IMR-90 (cell line): ENCODE data around the gene CROCC2. TPM values are rescaled to one million over a fixed set of nuclear protein-coding genes. Genes with fewer than 3 reads are reported as not detected.

ENCODE experiments used
- ATAC-seq: fragments of 200-7000 bp; cut with Tn5 transposase; 2 replicates; pipeline ENCODE4 v1.9.1; 2020; ENCODE audit warnings: low read depth, mild to moderate bottlenecking, moderate library complexity
- BruUV-seq: library from RNA; stranded (reverse); fragments of 400-500 nt; replicated peaks from 2 replicates; lab custom pipeline; 2021; lab: Mats Ljungman, UMichigan
- CTCF ChIA-PET: fragments of 300-600 bp; formaldehyde crosslinking; extraction: SDS; loops from one replicate; lab custom pipeline; 2021; ENCODE audit warnings: antibody characterized with exemption; lab: Yijun Ruan, JAX
- POLR2A ChIA-PET: fragments of 300-600 bp; sonication (Branson Sonifier 250); formaldehyde crosslinking; loops from one replicate; lab custom pipeline; 2022; ENCODE audit warnings: antibody characterized with exemption; ENCODE audit not compliant: unreplicated experiment; lab: Charles Lee
- DNase-seq: peaks from one replicate; pipeline ENCODE4 v3.0.0; 2013
- H2AFZ ChIP-seq: replicated peaks from 2 replicates; pipeline ENCODE3; 2013; ENCODE audit warnings: low read length, mild to moderate bottlenecking; ENCODE audit not compliant: poor library complexity
- H2AK5ac ChIP-seq: 2 replicates; pipeline ENCODE4 v1.6.1; 2013; ENCODE audit warnings: low read depth, low read length, inconsistent platforms
- H2AK9ac ChIP-seq: replicated peaks from 2 replicates; pipeline ENCODE3; 2013; ENCODE audit warnings: mild to moderate bottlenecking, low read depth, low read length, moderate library complexity; ENCODE audit not compliant: poor library complexity
- H2BK120ac ChIP-seq: 2 replicates; pipeline ENCODE4 v1.6.1; 2013; ENCODE audit warnings: low read depth, low read length, inconsistent platforms
- H2BK15ac ChIP-seq: 3 replicates; pipeline ENCODE4 v1.6.1; 2013; ENCODE audit warnings: low read depth, low read length, inconsistent platforms
- H2BK20ac ChIP-seq: 2 replicates; pipeline ENCODE4 v1.6.1; 2013; ENCODE audit warnings: low read depth, mild to moderate bottlenecking, inconsistent platforms, low read length, moderate library complexity
- H2BK5ac ChIP-seq: 2 replicates; pipeline ENCODE4 v1.6.1; 2013; ENCODE audit warnings: mild to moderate bottlenecking, low read depth, low read length, inconsistent platforms; ENCODE audit not compliant: poor library complexity, severe bottlenecking
- H3K14ac ChIP-seq: replicated peaks from 2 replicates; pipeline ENCODE4 v1.6.1; 2013; ENCODE audit warnings: low read depth, low read length, inconsistent platforms
- H3K18ac ChIP-seq: 2 replicates; pipeline ENCODE4 v1.6.1; 2013; ENCODE audit warnings: low read depth, low read length, control low read depth
- H3K23ac ChIP-seq: 2 replicates; pipeline ENCODE4 v1.6.1; 2013; ENCODE audit warnings: low read depth, low read length, inconsistent platforms
- H3K27ac ChIP-seq: 2 replicates; pipeline ENCODE4 v1.5.1; 2013; ENCODE audit warnings: mild to moderate bottlenecking, control low read depth, low read length; ENCODE audit not compliant: insufficient read depth
- H3K27me3 ChIP-seq: 2 replicates; pipeline ENCODE4 v1.6.1; 2013; ENCODE audit warnings: low read length; ENCODE audit not compliant: control insufficient read depth, insufficient read depth
- H3K36me3 ChIP-seq: 2 replicates; pipeline ENCODE4 v1.6.1; 2013; ENCODE audit warnings: low read length, mixed read lengths; ENCODE audit not compliant: control insufficient read depth, insufficient read depth
- H3K4ac ChIP-seq: 2 replicates; pipeline ENCODE4 v1.6.1; 2013; ENCODE audit warnings: low read depth, low read length, inconsistent platforms
- H3K4me1 ChIP-seq: 2 replicates; pipeline ENCODE4 v1.6.1; 2013; ENCODE audit warnings: low read length, mixed read lengths; ENCODE audit not compliant: control insufficient read depth, insufficient read depth
- H3K4me2 ChIP-seq: 2 replicates; pipeline ENCODE4 v1.6.1; 2013; ENCODE audit warnings: low read depth, mild to moderate bottlenecking, control low read depth, low read length, moderate library complexity
- H3K4me3 ChIP-seq: 2 replicates; pipeline ENCODE4 v1.5.1; 2013; ENCODE audit warnings: low read depth, mild to moderate bottlenecking, control low read depth, low read length, moderate library complexity; ENCODE audit not compliant: insufficient read depth
- H3K56ac ChIP-seq: 2 replicates; pipeline ENCODE4 v1.6.1; 2013; ENCODE audit warnings: low read length, inconsistent platforms; ENCODE audit not compliant: insufficient read depth; ENCODE audit errors: extremely low read depth
- H3K79me1 ChIP-seq, 2 experiments: 2 replicates each; pipeline ENCODE4 v1.6.1; 2013; ENCODE audit warnings: low read length in 2 of 2, inconsistent platforms in 1 of 2, low read depth in 1 of 2
- H3K9ac ChIP-seq: 2 replicates; pipeline ENCODE4 v1.6.1; 2013; ENCODE audit warnings: low read depth, low read length, control low read depth
- H3K9me1 ChIP-seq: 2 replicates; pipeline ENCODE4 v1.6.1; 2013; ENCODE audit warnings: low read length, inconsistent platforms; ENCODE audit not compliant: insufficient read depth
- H3K9me3 ChIP-seq: 2 replicates; pipeline ENCODE4 v1.6.1; 2013; ENCODE audit warnings: low read length; ENCODE audit not compliant: control insufficient read depth, insufficient read depth
- H4K20me1 ChIP-seq: 2 replicates; pipeline ENCODE4 v1.6.1; 2013; ENCODE audit warnings: low read length, inconsistent platforms; ENCODE audit not compliant: insufficient read depth
- H4K5ac ChIP-seq: 2 replicates; pipeline ENCODE4 v1.6.1; 2013; ENCODE audit warnings: mild to moderate bottlenecking, low read depth, low read length, control low read depth
- H4K8ac ChIP-seq, 2 experiments: 2 replicates each; pipeline ENCODE4 v1.6.1; 2013; ENCODE audit warnings: low read depth in 2 of 2, low read length in 2 of 2, control low read depth in 1 of 2, inconsistent platforms in 1 of 2
- H4K91ac ChIP-seq: 2 replicates; pipeline ENCODE4 v1.6.1; 2013; ENCODE audit warnings: low read depth, low read length, inconsistent platforms; ENCODE audit not compliant: insufficient read depth
- BHLHE40 ChIP-seq: fragments of 150-350 bp; IDR thresholded peaks from 2 replicates; pipeline ENCODE4 v1.6.1; 2016; ENCODE audit warnings: mild to moderate bottlenecking, low read depth, low read length
- CEBPB ChIP-seq: IDR thresholded peaks from 2 replicates; pipeline ENCODE4 v1.6.1; 2012; ENCODE audit warnings: low read depth, low read length, improper control_type of control experiment
- CHD1 ChIP-seq: IDR thresholded peaks from 2 replicates; pipeline ENCODE4 v1.6.1; 2012; ENCODE audit warnings: low read depth, low read length, improper control_type of control experiment
- CTCF ChIP-seq: conservative IDR thresholded peaks from 2 replicates; pipeline ENCODE4 v1.5.1; 2012; ENCODE audit warnings: mild to moderate bottlenecking, low read depth, low read length, improper control_type of control experiment
- ELK1 ChIP-seq: fragments of 150-350 bp; IDR thresholded peaks from 2 replicates; pipeline ENCODE4 v1.6.1; 2016; ENCODE audit warnings: low read depth, mild to moderate bottlenecking, low read length, moderate library complexity, borderline replicate concordance
- FOS ChIP-seq: fragments of 150-350 bp; IDR thresholded peaks from 2 replicates; pipeline ENCODE4 v1.6.1; 2016; ENCODE audit warnings: low read depth, low read length
- MAFK ChIP-seq: IDR thresholded peaks from 2 replicates; pipeline ENCODE4 v1.6.1; 2012; ENCODE audit warnings: low read depth, low read length, improper control_type of control experiment
- MAZ ChIP-seq: IDR thresholded peaks from 2 replicates; pipeline ENCODE4 v1.6.1; 2012; ENCODE audit warnings: low read depth, mild to moderate bottlenecking, low read length, improper control_type of control experiment, moderate library complexity, borderline replicate concordance
- MXI1 ChIP-seq: IDR thresholded peaks from 2 replicates; pipeline ENCODE4 v1.6.1; 2012; ENCODE audit warnings: low read depth, mild to moderate bottlenecking, low read length, moderate library complexity, borderline replicate concordance
- NFE2L2 ChIP-seq: fragments of 150-350 bp; IDR thresholded peaks from 2 replicates; pipeline ENCODE4 v1.6.1; 2016; ENCODE audit warnings: low read depth, mild to moderate bottlenecking, low read length
- POLR2A ChIP-seq: IDR thresholded peaks from 2 replicates; pipeline ENCODE4 v1.6.1; 2012; ENCODE audit warnings: mild to moderate bottlenecking, low read depth, low read length
- RAD21 ChIP-seq: IDR thresholded peaks from 2 replicates; pipeline ENCODE4 v1.6.1; 2012; ENCODE audit warnings: low read length, improper control_type of control experiment
- RCOR1 ChIP-seq: IDR thresholded peaks from 2 replicates; pipeline ENCODE4 v1.6.1; 2012; ENCODE audit warnings: mild to moderate bottlenecking, low read length, improper control_type of control experiment; ENCODE audit not compliant: insufficient replicate concordance
- RFX5 ChIP-seq: IDR thresholded peaks from 2 replicates; pipeline ENCODE4 v1.8.0; 2012; ENCODE audit warnings: low read depth, mild to moderate bottlenecking, low read length, moderate library complexity
- SMC3 ChIP-seq: fragments of 150-350 bp; IDR thresholded peaks from 2 replicates; pipeline ENCODE4 v1.6.1; 2016; ENCODE audit warnings: low read depth, mild to moderate bottlenecking, antibody characterized with exemption, low read length, moderate library complexity
- USF2 ChIP-seq: fragments of 150-350 bp; IDR thresholded peaks from 2 replicates; pipeline ENCODE4 v1.6.1; 2017; ENCODE audit warnings: mild to moderate bottlenecking, antibody characterized with exemption, low read length, low read depth
- WGBS, 2 experiments: methylation state at CpG; one replicate each; pipeline versions ENCODE4 v1.1.5 to v1.1.7; 2013; ENCODE audit warnings: missing lambda C conversion rate in 2 of 2; ENCODE audit not compliant: insufficient read length in 1 of 2; ENCODE audit errors: extremely low coverage in 2 of 2; 5-methylcytosine and 5-hydroxymethylcytosine counted together
- dilution Hi-C: fragments of 300-500 bp; cut with HindIII; formaldehyde crosslinking; loops from one replicate; pipeline ENCODE4 v1.14.3; 2018; ENCODE audit warnings: low sequenced_read_pairs; ENCODE audit not compliant: unreplicated experiment
- in situ Hi-C: fragments of 300-500 bp; cut with MboI; formaldehyde crosslinking; loops from 3 replicates; pipeline ENCODE4 v1.14.3; 2019; ENCODE audit warnings: low sequenced_read_pairs, inconsistent platforms, mixed read lengths
- intact Hi-C: fragments of 100-400 bp; cut with micrococcal nuclease; formaldehyde crosslinking; loops from 2 replicates; pipeline ENCODE4 v1.10.0; 2022
- polyA plus RNA-seq, 3 experiments: library from polyadenylated mRNA; depleted of rRNA; stranded (reverse); fragments of >200 nt; gene quantifications; 2 replicates each; pipeline ENCODE4 v1.2.3, GENCODE V29; 2012; ENCODE audit warnings: low replicate concordance in 1 of 3
- total RNA-seq: library from RNA; depleted of rRNA; stranded (reverse); fragments of >200 nt; gene quantifications from 2 replicates; pipeline ENCODE4 v1.2.3, GENCODE V29; 2012

CROCC2 gene
- total and polyA plus RNA-seq, 2 of the 4 experiments (the other 2 are of a cell fraction) = not detected

- ChIA-PET CTCF (no interaction called here), POLR2A (no interaction called here)
- Histone ChIP-seq H3K4me3 (no peak overlapping the region), H2BK5ac (peak overlapping the region; percentile 4), H2AFZ (peak overlapping the region; percentile 45), H3K4ac (peak overlapping the region; percentile 97), H3K9me1 (peaks cover 19% of the 10 kb centered on the region), H3K56ac (no peak overlapping the region), H2AK9ac (no peak overlapping the region), H4K5ac (no peak overlapping the region; the same call in 1 of the 2 replicates), H3K27me3 (no peaks in the 10 kb centered on the region), H3K14ac (no peak overlapping the region), H3K23ac (no peak overlapping the region), H2BK15ac (peak overlapping the region; percentile 36; the same call in 1 of the 3 replicates), H2BK120ac (peak overlapping the region; percentile 96), H4K8ac (no peak overlapping the region), H2AK5ac (peak overlapping the region; percentile 88), H2BK20ac (peak overlapping the region; percentile 68), H3K4me2 (no peak overlapping the region), H3K9me3 (no peaks in the 10 kb centered on the region), H4K20me1 (no peaks in the 10 kb centered on the region), H3K18ac (no peak overlapping the region; the same call in 1 of the 2 replicates), H4K91ac (peak overlapping the region; percentile 95), H3K36me3 (no peaks in the 10 kb centered on the region), H3K79me1 (no peaks in the 10 kb centered on the region), H3K27ac (no peak overlapping the region), H3K4me1 (peaks cover 57% of the 10 kb centered on the region), H3K9ac (no peak overlapping the region)
- no peak for TF ChIP-seq FOS
- no peak for TF ChIP-seq RAD21
- no peak for TF ChIP-seq CHD1
- TF ChIP-seq CEBPB = no peak
- no peak for TF ChIP-seq MAFK
- no peak for TF ChIP-seq USF2
- no peak for TF ChIP-seq MXI1
- TF ChIP-seq RCOR1 = no peak
- no peak for TF ChIP-seq SMC3
- TF ChIP-seq RFX5 = no peak
- no peak for TF ChIP-seq CTCF
- TF ChIP-seq POLR2A = no peak
- no peak for TF ChIP-seq NFE2L2
- no peak for TF ChIP-seq MAZ
- TF ChIP-seq BHLHE40 = no peak
- no peak for TF ChIP-seq ELK1
- ATAC-seq (no peak), DNase-seq (no peak)
- in situ Hi-C loops (loop anchor here (5.0 kb wide), 1 partner anchor 70 kb away; no protein-coding TSS in a partner anchor), intact Hi-C loops (no loop called here), dilution Hi-C loops (no loop called here)
- 86% methylated on average over 5 of the region's 10 CpGs; no CpG with 5 or more reads in 1 of the 2 experiments for WGBS, 2 experiments
- no TSS peak for BruUV-seq
Measured at GRCh38 chr2:240917684-240918257, 11.6 kb downstream of the CROCC2 start.
